Panc1 (cell line): ENCODE data around the gene GAS7. TPM values are rescaled to one million over a fixed set of nuclear protein-coding genes. Genes with fewer than 3 reads are reported as not detected.

Source experiments
- ATAC-seq: fragments of 200-7000 bp; cut with Tn5 transposase; 2 replicates; pipeline ENCODE4 v1.9.1; 2020; ENCODE audit warnings: mild to moderate bottlenecking, moderate library complexity
- BruUV-seq: library from RNA; stranded (reverse); fragments of 400-500 nt; replicated peaks from 2 replicates; lab custom pipeline; 2021; lab: Mats Ljungman, UMichigan
- CTCF ChIA-PET: fragments of 300-600 bp; sonication (Branson Sonifier 250); formaldehyde crosslinking; loops from one replicate; lab custom pipeline; 2022; ENCODE audit warnings: antibody characterized with exemption; lab: Charles Lee
- POLR2A ChIA-PET: fragments of 300-600 bp; sonication (Branson Sonifier 250); formaldehyde crosslinking; loops from one replicate; lab custom pipeline; 2022; ENCODE audit warnings: antibody characterized with exemption; lab: Charles Lee
- DNase-seq: peaks from one replicate; pipeline ENCODE4 v3.0.0-alpha.2; 2010; ENCODE audit warnings: low read depth, low spot score
- H3K27ac ChIP-seq: 2 replicates; pipeline ENCODE4 v1.5.1; 2011; ENCODE audit warnings: mild to moderate bottlenecking, low read length, inconsistent platforms
- H3K27me3 ChIP-seq: fragments of 200-500 bp; sonication (Bioruptor generic); 2 replicates; pipeline ENCODE4 v1.6.0; 2014; ENCODE audit warnings: low read length, inconsistent platforms; ENCODE audit not compliant: control insufficient read depth, insufficient read depth
- H3K36me3 ChIP-seq: fragments of 200-500 bp; sonication (Bioruptor generic); 2 replicates; pipeline ENCODE4 v1.5.1; 2014; ENCODE audit warnings: inconsistent platforms, mild to moderate bottlenecking, low read length, moderate library complexity; ENCODE audit not compliant: control insufficient read depth, insufficient read depth
- H3K4me1 ChIP-seq: 2 replicates; pipeline ENCODE4 v1.5.1; 2011; ENCODE audit warnings: inconsistent platforms, mild to moderate bottlenecking, low read length, moderate library complexity; ENCODE audit not compliant: control insufficient read depth, insufficient read depth
- H3K4me3 ChIP-seq, 2 experiments: 2 replicates each; pipeline ENCODE4 v1.5.1; 2011 to 2012; ENCODE audit warnings: low read depth in 2 of 2, low read length in 2 of 2, mild to moderate bottlenecking in 2 of 2, inconsistent platforms in 1 of 2, moderate library complexity in 1 of 2
- H3K9me3 ChIP-seq: fragments of 200-500 bp; sonication (Bioruptor generic); 2 replicates; pipeline ENCODE4 v1.5.1; 2014; ENCODE audit warnings: low read depth, mild to moderate bottlenecking, inconsistent platforms, low read length, moderate library complexity; ENCODE audit not compliant: control insufficient read depth, insufficient read depth
- CTCF ChIP-seq: fragments of 450-650 bp; IDR thresholded peaks from 2 replicates; pipeline ENCODE4 v1.5.1; 2017; ENCODE audit warnings: mild to moderate bottlenecking
- POLR2AphosphoS5 ChIP-seq: IDR thresholded peaks from 2 replicates; pipeline ENCODE4 v1.6.1; 2012; ENCODE audit warnings: mild to moderate bottlenecking, low read depth, low read length, moderate library complexity
- REST ChIP-seq, 2 experiments: IDR thresholded peaks; 2 replicates each; pipeline ENCODE4 v1.6.1; 2011 to 2012; ENCODE audit warnings: low read depth in 2 of 2, control low read depth in 1 of 2, low read length in 1 of 2, mild to moderate bottlenecking in 1 of 2, moderate library complexity in 1 of 2; ENCODE audit not compliant: insufficient read depth in 1 of 2
- SIN3A ChIP-seq: IDR thresholded peaks from 2 replicates; pipeline ENCODE4 v1.6.1; 2012; ENCODE audit warnings: low read depth, mild to moderate bottlenecking, low read length, moderate library complexity, borderline replicate concordance; ENCODE audit not compliant: insufficient read depth
- TCF7L2 ChIP-seq: IDR thresholded peaks from 2 replicates; pipeline ENCODE4 v1.6.1; 2011; ENCODE audit warnings: mild to moderate bottlenecking, low read depth, low read length, inconsistent platforms
- in situ Hi-C: cut with HindIII; loops from 2 replicates; pipeline ENCODE4 v1.10.0; 2016; ENCODE audit warnings: low sequenced_read_pairs, low pct_unique_long_range_greater_than_20kb
- intact Hi-C: fragments of 100-400 bp; cut with micrococcal nuclease; formaldehyde crosslinking; loops from one replicate; pipeline ENCODE4 v1.10.0; 2022; ENCODE audit not compliant: unreplicated experiment
- total RNA-seq: library from RNA; stranded (reverse); gene quantifications from one replicate; pipeline ENCODE4 v1.2.1, GENCODE V29; 2021; ENCODE audit not compliant: unreplicated experiment

GAS7 gene
- total RNA-seq, 1 experiment from 2014 or later: 0.05 TPM

GRCh38 chr17:10200645-10201044 lies 2.2 kb upstream of the GAS7 start:
- Histone ChIP-seq H3K27ac (no peak overlapping the region), H3K9me3 (peaks cover 6% of the 10 kb centered on the region), H3K27me3 (no peaks in the 10 kb centered on the region), H3K4me3 (no peak overlapping the region), H3K36me3 (no peaks in the 10 kb centered on the region), H3K4me1 (no peaks in the 10 kb centered on the region)
- intact Hi-C loops (no loop called here), in situ Hi-C loops (no loop called here)
- POLR2A ChIA-PET: no interaction called here
- TF ChIP-seq TCF7L2 (no peak), REST (IDR thresholded peaks at IDR 0.05; ENCODE audit: insufficient read depth in 1 of 2, low read depth in 2 of 2, low read length in 1 of 2) (no peak), CTCF (no peak), POLR2AphosphoS5 (no peak), SIN3A (no peak)
- CTCF ChIA-PET: no interaction called here
- ATAC-seq: no peak
- DNase-seq: no peak
- no TSS peak for BruUV-seq

- ATAC-seq (no peak), DNase-seq (no peak)
- H3K4me1 ChIP-seq: no peaks in the 10 kb centered on the region
- in situ Hi-C loops: no loop called here
- H3K36me3 ChIP-seq: no peaks in the 10 kb centered on the region
- ChIA-PET POLR2A (no interaction called here), CTCF (interaction anchor here (0.6 kb wide), 1 partner anchor 12 kb away, joined by 3 read pairs; no protein-coding TSS in a partner anchor)
- intact Hi-C loops: no loop called here
- no peak overlapping the region for H3K27ac ChIP-seq
- H3K27me3 ChIP-seq: no peaks in the 10 kb centered on the region
- TF ChIP-seq SIN3A: no peak
- no peak for TF ChIP-seq REST (IDR thresholded peaks at IDR 0.05; ENCODE audit: insufficient read depth in 1 of 2, low read depth in 2 of 2, low read length in 1 of 2)
- no peak for TF ChIP-seq TCF7L2
- no peak for TF ChIP-seq POLR2AphosphoS5
- no peak for TF ChIP-seq CTCF
- peaks cover 4% of the 10 kb centered on the region for H3K9me3 ChIP-seq
- no TSS peak for BruUV-seq
- no peak overlapping the region for H3K4me3 ChIP-seq
These were observed 1.6 kb upstream of the GAS7 start for GRCh38 chr17:10200016-10200415.
